Measurements from ENCODE around the gene SLC43A3.

Gene SLC43A3

GRCh38 chr11:57464539-57465181, 37.7 kb upstream of the SLC43A3 start:
- Histone ChIP-seq H3K27ac (ENCODE audit: low read depth, low read length) (no peak overlapping the region), H3K4me3 (ENCODE audit: low read length) (no peak overlapping the region)

GRCh38 chr11:57463671-57464538, 37.0 kb upstream of the SLC43A3 start:
- Histone ChIP-seq H3K4me3 (ENCODE audit: low read length) (no peak overlapping the region), H3K9me3 (ENCODE audit: control insufficient read depth, insufficient read depth, low read length) (no peaks in the 10 kb centered on the region), H3K4me1 (ENCODE audit: control insufficient read depth, low read length) (peaks cover 13% of the 10 kb centered on the region), H3K9me2 (replicated peaks; ENCODE audit: control insufficient read depth, low read length) (no peaks in the 10 kb centered on the region), H3K79me2 (ENCODE audit: control insufficient read depth, low read length) (no peaks in the 10 kb centered on the region), H3K36me3 (ENCODE audit: control insufficient read depth, low read length) (no peaks in the 10 kb centered on the region), H3F3A (ENCODE audit: control insufficient read depth, insufficient read depth) (no peaks in the 10 kb centered on the region), H3K27me3 (ENCODE audit: control insufficient read depth, low read length) (peaks cover 33% of the 10 kb centered on the region), H3K27ac (ENCODE audit: low read depth, low read length) (no peak overlapping the region), H4K20me1 (ENCODE audit: control insufficient read depth, insufficient read depth, low read depth, low read length) (no peaks in the 10 kb centered on the region), H3K4me2 (ENCODE audit: low read length) (no peak overlapping the region)
- no peak for TF ChIP-seq CTCF (IDR thresholded peaks at IDR 0.05; ENCODE audit: low read depth, low read length, poor library complexity, severe bottlenecking)
- no peak for TF ChIP-seq EZH2phosphoT487 (IDR thresholded peaks at IDR 0.05; ENCODE audit: borderline replicate concordance, low read length)

More at GRCh38 chr11:57464539-57465181, 37.7 kb upstream of the SLC43A3 start:
- Histone ChIP-seq H4K20me1 (ENCODE audit: control insufficient read depth, insufficient read depth, low read depth, low read length) (no peaks in the 10 kb centered on the region), H3F3A (ENCODE audit: control insufficient read depth, insufficient read depth) (no peaks in the 10 kb centered on the region), H3K9me3 (ENCODE audit: control insufficient read depth, insufficient read depth, low read length) (no peaks in the 10 kb centered on the region), H3K79me2 (ENCODE audit: control insufficient read depth, low read length) (no peaks in the 10 kb centered on the region), H3K4me2 (ENCODE audit: low read length) (no peak overlapping the region), H3K27me3 (ENCODE audit: control insufficient read depth, low read length) (peaks cover 25% of the 10 kb centered on the region), H3K9me2 (replicated peaks; ENCODE audit: control insufficient read depth, low read length) (no peaks in the 10 kb centered on the region), H3K36me3 (ENCODE audit: control insufficient read depth, low read length) (no peaks in the 10 kb centered on the region), H3K4me1 (ENCODE audit: control insufficient read depth, low read length) (peaks cover 5% of the 10 kb centered on the region)
- TF ChIP-seq CTCF (IDR thresholded peaks at IDR 0.05; ENCODE audit: low read depth, low read length, poor library complexity, severe bottlenecking) (no peak), EZH2phosphoT487 (IDR thresholded peaks at IDR 0.05; ENCODE audit: borderline replicate concordance, low read length) (no peak)

- no peak overlapping the region for H3K4me3 ChIP-seq (ENCODE audit: low read length)
- no peaks in the 10 kb centered on the region for H3K36me3 ChIP-seq (ENCODE audit: control insufficient read depth, low read length)
- TF ChIP-seq CTCF (IDR thresholded peaks at IDR 0.05; ENCODE audit: low read depth, low read length, poor library complexity, severe bottlenecking) (no peak), EZH2phosphoT487 (IDR thresholded peaks at IDR 0.05; ENCODE audit: borderline replicate concordance, low read length) (no peak)
- no peak overlapping the region for H3K27ac ChIP-seq (ENCODE audit: low read depth, low read length)
- no peaks in the 10 kb centered on the region for H3K9me2 ChIP-seq (replicated peaks; ENCODE audit: control insufficient read depth, low read length)
- H3F3A ChIP-seq (ENCODE audit: control insufficient read depth, insufficient read depth), result no peaks in the 10 kb centered on the region
- peaks cover 23% of the 10 kb centered on the region for H3K4me1 ChIP-seq (ENCODE audit: control insufficient read depth, low read length)
- peaks cover 46% of the 10 kb centered on the region for H3K27me3 ChIP-seq (ENCODE audit: control insufficient read depth, low read length)
- H3K9me3 ChIP-seq (ENCODE audit: control insufficient read depth, insufficient read depth, low read length), result no peaks in the 10 kb centered on the region
- H3K4me2 ChIP-seq (ENCODE audit: low read length), result no peak overlapping the region
- H3K79me2 ChIP-seq (ENCODE audit: control insufficient read depth, low read length), result no peaks in the 10 kb centered on the region
- no peaks in the 10 kb centered on the region for H4K20me1 ChIP-seq (ENCODE audit: control insufficient read depth, insufficient read depth, low read depth, low read length)
Observed at GRCh38 chr11:57462597-57462996, 35.7 kb upstream of the SLC43A3 start.

Measured in DOHH2 (cell line).